GM12878 (cell line): Measurements from ENCODE around the gene DKK1. TPM values are rescaled to one million over a fixed set of nuclear protein-coding genes. Genes with fewer than 3 reads are reported as not detected.

Experiments used
- ATAC-seq: fragments of 200-7000 bp; cut with Tn5 transposase; 3 replicates; pipeline ENCODE4 v1.9.1; 2020; ENCODE audit warnings: mild to moderate bottlenecking, moderate library complexity
- BruUV-seq: library from RNA; stranded (reverse); fragments of 400-500 nt; replicated peaks from 2 replicates; lab custom pipeline; 2021; lab: Mats Ljungman, UMichigan
- CTCF ChIA-PET: fragments of 300-600 bp; sonication (Branson Sonifier 250); formaldehyde crosslinking; extraction: SDS; loops from one replicate; lab custom pipeline; 2021; ENCODE audit warnings: inconsistent platforms; lab: Yijun Ruan, JAX
- POLR2A ChIA-PET: fragments of 350-600 bp; formaldehyde crosslinking; extraction: SDS; loops from one replicate; lab custom pipeline; 2021; ENCODE audit warnings: inconsistent platforms; lab: Charles Lee
- RAD21 ChIA-PET: fragments of 300-600 bp; sonication (Branson Sonifier 250); formaldehyde crosslinking; loops from one replicate; lab custom pipeline; 2023; ENCODE audit warnings: antibody characterized with exemption; ENCODE audit not compliant: unreplicated experiment; lab: Charles Lee
- SMC1A ChIA-PET: fragments of 300-600 bp; sonication (Branson Sonifier 250); formaldehyde crosslinking; loops from one replicate; lab custom pipeline; 2023; ENCODE audit not compliant: unreplicated experiment, uncharacterized antibody; lab: Charles Lee
- DNase-seq: peaks from one replicate; pipeline ENCODE4 v3.0.0-alpha.2; 2011; ENCODE audit warnings: low read depth, low spot score
- FAIRE-seq: peaks from 3 replicates; lab custom pipeline; 2011; peaks lifted over from hg19 to GRCh38; lab: Jason Lieb, UNC
- H2AFZ ChIP-seq: 2 replicates; pipeline ENCODE4 v1.6.0; 2011; ENCODE audit warnings: low read depth, low read length, control low read depth; ENCODE audit not compliant: control insufficient read depth
- H3K27ac ChIP-seq: 2 replicates; pipeline ENCODE4 v1.5.1; 2011; ENCODE audit warnings: control low read depth; ENCODE audit not compliant: control insufficient read depth, insufficient read depth
- H3K27me3 ChIP-seq, 2 experiments: replicated peaks in 1 of 2; 2 replicates each; pipeline versions ENCODE4 v1.6.0 to v1.6.1; 2011; ENCODE audit warnings: low read length in 1 of 2; ENCODE audit not compliant: control insufficient read depth in 2 of 2, insufficient read depth in 2 of 2
- H3K36me3 ChIP-seq, 2 experiments: 2 replicates each; pipeline ENCODE4 v1.5.1; 2011; ENCODE audit warnings: low read length in 1 of 2; ENCODE audit not compliant: control insufficient read depth in 2 of 2, insufficient read depth in 2 of 2
- H3K4me1 ChIP-seq: 2 replicates; pipeline ENCODE4 v1.6.1; 2011; ENCODE audit warnings: mild to moderate bottlenecking, low read length, moderate library complexity, mixed read lengths; ENCODE audit not compliant: control insufficient read depth, insufficient read depth
- H3K4me2 ChIP-seq: 2 replicates; pipeline ENCODE4 v1.6.0; 2011; ENCODE audit warnings: control low read depth; ENCODE audit not compliant: control insufficient read depth, insufficient read depth
- H3K4me3 ChIP-seq: fragments of 200-600 bp; sonication (generic); 2 replicates; pipeline ENCODE4 v1.5.1; 2016
- H3K79me2 ChIP-seq: 2 replicates; pipeline ENCODE4 v1.6.0; 2011; ENCODE audit warnings: low read length; ENCODE audit not compliant: control insufficient read depth, insufficient read depth
- H3K9ac ChIP-seq: 2 replicates; pipeline ENCODE4 v1.8.0; 2011; ENCODE audit warnings: low read length, control low read depth, mixed read lengths; ENCODE audit not compliant: control insufficient read depth, insufficient read depth
- H3K9me3 ChIP-seq: replicated peaks from 3 replicates; pipeline ENCODE4 v1.5.1; 2011; ENCODE audit warnings: mild to moderate bottlenecking, low read length; ENCODE audit not compliant: control insufficient read depth, insufficient read depth
- H4K20me1 ChIP-seq: 2 replicates; pipeline ENCODE4 v1.6.0; 2011; ENCODE audit not compliant: control insufficient read depth, insufficient read depth
- BCLAF1 ChIP-seq: fragments of 450-650 bp; IDR thresholded peaks from 2 replicates; pipeline ENCODE4 v1.6.1; 2017; ENCODE audit warnings: antibody characterized with exemption, mild to moderate bottlenecking, moderate library complexity
- CREB1 ChIP-seq: IDR thresholded peaks from 2 replicates; pipeline ENCODE4 v1.6.1; 2012; ENCODE audit warnings: low read depth, mild to moderate bottlenecking, inconsistent platforms
- FOS ChIP-seq: IDR thresholded peaks from 3 replicates; pipeline ENCODE4 v1.6.1; 2011; ENCODE audit warnings: borderline replicate concordance; ENCODE audit not compliant: insufficient read length; ENCODE audit errors: extremely low read depth
- ZNF622 ChIP-seq: fragments of 450-650 bp; IDR thresholded peaks from 2 replicates; pipeline ENCODE4 v1.6.1; 2017; ENCODE audit warnings: mild to moderate bottlenecking, inconsistent platforms
- ZSCAN29 ChIP-seq: fragments of 450-650 bp; IDR thresholded peaks from 2 replicates; pipeline ENCODE4 v1.6.1; 2017; ENCODE audit warnings: mild to moderate bottlenecking, moderate library complexity
- WGBS: methylation state at CpG from one replicate; pipeline ENCODE4 v1.1.6; 2016; ENCODE audit warnings: low lambda C conversion rate; ENCODE audit not compliant: insufficient replicate concordance, insufficient coverage; ENCODE audit errors: missing lambda C conversion rate; 5-methylcytosine and 5-hydroxymethylcytosine counted together
- in situ Hi-C: fragments of 300-500 bp; cut with MboI; formaldehyde crosslinking; loops from 9 replicates; pipeline ENCODE4 v1.14.3; 2018; ENCODE audit warnings: mixed read lengths
- intact Hi-C: fragments of 100-400 bp; cut with micrococcal nuclease; formaldehyde crosslinking; loops from one replicate; pipeline ENCODE4 v1.14.2; 2022; ENCODE audit not compliant: unreplicated experiment
- polyA plus RNA-seq, 11 experiments: library from polyadenylated mRNA; depleted of rRNA in 4 of 11; unstranded in 6 of 11; stranded (reverse) in 5 of 11; fragments of >200 nt; fragmentation: Nextera tagmentation in 4 of 11; fragmentation: Illumina TruSeq in 1 of 11; extraction: Ambion mirVana in 4 of 11; extraction: Trizol in 1 of 11; gene quantifications; 1 replicate in 1 of 11; 2 replicates in 10 of 11; pipeline versions ENCODE4 v1.2.1 to v1.2.3, GENCODE V29; 2011 to 2016; ENCODE audit warnings: inconsistent platforms in 2 of 11, missing spikeins in 2 of 11, low read depth in 1 of 11
- total RNA-seq, 4 experiments: library from RNA; depleted of rRNA in 3 of 4; stranded (reverse); fragments of >200 nt in 3 of 4; fragmentation: Illumina TruSeq in 1 of 4; extraction: Trizol in 1 of 4; gene quantifications; 2 replicates each; pipeline versions ENCODE4 v1.2.1 to v1.2.3, GENCODE V29; 2013 to 2021
- TF ChIP-seq, protein P1 (sequence below): IDR thresholded peaks from 2 replicates; pipeline ENCODE4 v1.6.1; 2011; ENCODE audit warnings: borderline replicate concordance, low read depth, mild to moderate bottlenecking, moderate library complexity, low read length; ENCODE audit not compliant: insufficient read depth, poor library complexity, severe bottlenecking

Gene DKK1
- total and polyA plus RNA-seq, 10 of the 15 experiments (the other 5 are each of a cell fraction or from before 2014, with no cell fraction given), result 0.12 to 0.77 (median 0.33) TPM; not detected in 7

DNA sequence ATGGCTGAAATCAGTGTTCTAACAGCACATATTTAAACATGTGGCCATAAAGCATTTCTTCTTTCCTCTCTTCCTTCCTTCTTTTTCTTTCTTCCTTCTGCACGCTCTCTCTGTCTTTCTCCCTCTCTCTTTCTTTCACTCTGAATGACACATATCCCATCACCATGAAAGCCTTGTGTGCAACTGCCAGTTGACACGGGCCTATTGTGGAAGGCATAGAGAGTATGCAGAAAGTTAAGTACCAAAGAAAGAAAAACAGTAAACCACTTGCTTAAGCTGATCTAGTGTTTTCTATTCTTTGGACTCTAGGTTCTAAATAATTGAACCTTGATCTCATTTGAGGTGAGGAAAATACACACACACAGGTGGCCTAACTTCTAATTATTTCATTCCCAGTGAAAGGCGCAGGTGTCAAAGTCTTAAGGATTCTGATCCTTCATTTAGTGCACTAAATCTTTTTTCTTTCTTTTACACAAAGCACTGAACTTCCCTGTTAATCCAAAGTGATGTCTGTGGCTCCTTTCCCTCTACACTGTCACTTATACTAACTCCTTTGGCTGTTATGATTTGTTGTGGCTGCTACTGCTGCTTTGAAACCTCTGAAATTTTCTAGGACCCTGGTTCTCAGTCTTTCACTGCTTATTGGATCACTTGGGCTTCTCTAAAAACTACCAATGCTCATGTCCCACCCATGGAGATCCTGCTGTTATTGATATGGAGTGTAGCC is 17.7 kb downstream of the DKK1 start:
- POLR2A ChIA-PET, result no interaction called here
- no peak overlapping the region for H3K9ac ChIP-seq
- no peak overlapping the region for H3K4me3 ChIP-seq
- no peaks in the 10 kb centered on the region for H3K79me2 ChIP-seq
- FAIRE-seq, result no peak
- no peaks in the 10 kb centered on the region for H3K9me3 ChIP-seq
- in situ Hi-C loops, result no loop called here
- no peak for ATAC-seq
- RAD21 ChIA-PET, result no interaction called here
- 11% methylated on average over 3 of the region's 3 CpGs for WGBS
- H3K4me1 ChIP-seq, result no peaks in the 10 kb centered on the region
- no peak for DNase-seq
- no peaks in the 10 kb centered on the region for H3K36me3 ChIP-seq
- BruUV-seq, result no TSS peak
- H4K20me1 ChIP-seq, result no peaks in the 10 kb centered on the region
- intact Hi-C loops, result no loop called here
- H3K27me3 ChIP-seq, result no peaks in the 10 kb centered on the region
- no peak overlapping the region for H3K4me2 ChIP-seq
- CTCF ChIA-PET, result no interaction called here
- no peak overlapping the region for H3K27ac ChIP-seq
- H2AFZ ChIP-seq, result no peak overlapping the region
- TF ChIP-seq, protein P1, sequence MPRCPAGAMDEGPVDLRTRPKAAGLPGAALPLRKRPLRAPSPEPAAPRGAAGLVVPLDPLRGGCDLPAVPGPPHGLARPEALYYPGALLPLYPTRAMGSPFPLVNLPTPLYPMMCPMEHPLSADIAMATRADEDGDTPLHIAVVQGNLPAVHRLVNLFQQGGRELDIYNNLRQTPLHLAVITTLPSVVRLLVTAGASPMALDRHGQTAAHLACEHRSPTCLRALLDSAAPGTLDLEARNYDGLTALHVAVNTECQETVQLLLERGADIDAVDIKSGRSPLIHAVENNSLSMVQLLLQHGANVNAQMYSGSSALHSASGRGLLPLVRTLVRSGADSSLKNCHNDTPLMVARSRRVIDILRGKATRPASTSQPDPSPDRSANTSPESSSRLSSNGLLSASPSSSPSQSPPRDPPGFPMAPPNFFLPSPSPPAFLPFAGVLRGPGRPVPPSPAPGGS, result no peak
- TF ChIP-seq BCLAF1 (no peak), CREB1 (no peak), ZNF622 (no peak), FOS (no peak), ZSCAN29 (no peak)
- SMC1A ChIA-PET, result no interaction called here
